Measurements from ENCODE around the gene TSPOAP1. TPM values are rescaled to one million over a fixed set of nuclear protein-coding genes. Genes with fewer than 3 reads are reported as not detected.

The TSPOAP1 gene
- total and polyA plus RNA-seq, 2 of the 13 experiments (the other 11 are each of a cell fraction or from before 2014, with no cell fraction given), result not detected

DNA sequence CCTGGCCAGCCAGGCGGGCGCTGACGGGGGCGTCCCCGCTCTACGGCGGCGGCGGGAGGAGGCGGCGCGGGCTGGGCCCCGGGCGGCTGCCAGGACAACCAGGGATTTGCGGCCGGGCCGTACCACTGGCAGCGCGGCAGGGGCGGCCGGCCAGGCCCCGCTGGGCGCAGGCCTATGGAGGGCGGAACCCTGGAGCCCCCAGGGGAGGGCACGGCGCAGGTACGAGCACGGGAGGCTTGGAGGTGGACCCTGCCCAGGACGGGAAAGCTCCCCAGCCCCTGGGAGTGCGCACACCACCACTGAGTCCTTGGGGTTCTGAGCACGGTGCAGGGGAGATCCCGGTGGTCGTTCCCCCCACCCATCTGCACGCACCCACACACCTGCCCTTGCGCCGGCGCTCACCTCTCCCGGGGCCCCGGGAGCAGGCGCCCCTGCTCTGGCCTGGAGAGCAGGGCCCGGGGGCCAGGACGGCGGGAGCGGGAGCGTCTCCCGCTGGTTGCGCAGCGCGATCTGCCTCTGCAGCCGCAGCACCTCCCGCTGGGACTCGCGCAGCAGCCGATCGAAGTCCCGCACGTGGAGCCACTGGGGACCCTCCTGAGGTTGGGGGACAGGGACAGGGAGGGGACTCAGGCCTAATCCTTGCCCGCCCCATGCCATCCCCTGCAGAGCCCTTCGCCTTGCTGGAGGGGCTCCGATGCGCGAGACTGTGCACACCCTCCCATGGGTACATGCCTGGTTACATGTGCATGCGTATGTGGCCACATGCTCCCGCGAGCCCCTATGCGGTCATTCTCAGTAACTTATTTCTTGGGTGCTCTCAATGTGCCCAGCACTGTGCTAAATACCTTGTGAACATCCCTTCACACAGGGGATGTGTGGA is 3.9 kb downstream of the TSPOAP1 start:
- no peaks in the 10 kb centered on the region for H4K20me1 ChIP-seq (ENCODE audit: insufficient read depth, low read length)
- H3K9me3 ChIP-seq (ENCODE audit: low read length), result no peaks in the 10 kb centered on the region
- BruUV-seq (replicated peaks), result no TSS peak
- no peaks in the 10 kb centered on the region for H3K79me2 ChIP-seq (ENCODE audit: insufficient read depth, low read length)
- intact Hi-C loops (cut with micrococcal nuclease; ENCODE audit: unreplicated experiment), result no loop called here
- in situ Hi-C loops (cut with HindIII; ENCODE audit: extremely low pct_ligation_motif_present, low pct_unique_long_range_greater_than_20kb), result no loop called here
- ChIA-PET POLR2A (interaction anchor here (1.1 to 1.6 kb wide), 2 partner anchors 13 to 93 kb away, joined by 3 to 4 read pairs; partner anchors contain the start of gene RNF43), CTCF (ENCODE audit: low intra/inter-chr PET ratio, low total read pairs) (interaction anchor here (0.6 kb wide), 1 partner anchor 116 kb away, joined by 3 read pairs; no protein-coding TSS in a partner anchor)
- H3K27ac ChIP-seq (ENCODE audit: extremely low read length, insufficient read depth, low read length), result no peak overlapping the region
- no peak overlapping the region for H2AFZ ChIP-seq (ENCODE audit: low read length)
- H3K27me3 ChIP-seq (ENCODE audit: control insufficient read depth in 1 of 2, insufficient read depth in 2 of 2, low read length in 2 of 2), result peaks cover 33 to 93% of the 10 kb centered on the region in 2 experiments
- TF ChIP-seq, protein P1, sequence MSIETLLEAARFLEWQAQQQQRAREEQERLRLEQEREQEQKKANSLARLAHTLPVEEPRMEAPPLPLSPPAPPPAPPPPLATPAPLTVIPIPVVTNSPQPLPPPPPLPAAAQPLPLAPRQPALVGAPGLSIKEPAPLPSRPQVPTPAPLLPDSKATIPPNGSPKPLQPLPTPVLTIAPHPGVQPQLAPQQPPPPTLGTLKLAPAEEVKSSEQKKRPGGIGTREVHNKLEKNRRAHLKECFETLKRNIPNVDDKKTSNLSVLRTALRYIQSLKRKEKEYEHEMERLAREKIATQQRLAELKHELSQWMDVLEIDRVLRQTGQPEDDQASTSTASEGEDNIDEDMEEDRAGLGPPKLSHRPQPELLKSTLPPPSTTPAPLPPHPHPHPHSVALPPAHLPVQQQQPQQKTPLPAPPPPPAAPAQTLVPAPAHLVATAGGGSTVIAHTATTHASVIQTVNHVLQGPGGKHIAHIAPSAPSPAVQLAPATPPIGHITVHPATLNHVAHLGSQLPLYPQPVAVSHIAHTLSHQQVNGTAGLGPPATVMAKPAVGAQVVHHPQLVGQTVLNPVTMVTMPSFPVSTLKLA (IDR thresholded peaks at IDR 0.05), result peak; percentile 38; the same call in 1 of the 2 replicates
- no peak for TF ChIP-seq SNAPC2 (CRISPR knock-in tag; IDR thresholded peaks at IDR 0.05)
- WGBS (ENCODE audit: low lambda C conversion rate), result 83% methylated on average over 38 of the region's 66 CpGs
- no peaks in the 10 kb centered on the region for H3K36me3 ChIP-seq (replicated peaks in 1 of 2; ENCODE audit: control insufficient read depth in 1 of 2, insufficient read depth in 2 of 2, low read length in 2 of 2)
- DNase-seq (ENCODE audit: low spot score) (no peak), ATAC-seq (no peak), FAIRE-seq (no peak)
- no peak overlapping the region for H3K4me2 ChIP-seq (ENCODE audit: low read depth, low read length)
- H3K9ac ChIP-seq (ENCODE audit: insufficient read depth, low read depth, low read length), result no peak overlapping the region
- H3K4me3 ChIP-seq (replicated peaks in 1 of 3; ENCODE audit: insufficient read depth in 1 of 3, low read depth in 2 of 3, low read length in 3 of 3), result no peak overlapping the region
- peaks cover 39% of the 10 kb centered on the region for H3K4me1 ChIP-seq (ENCODE audit: insufficient read depth, low read length)

DNA sequence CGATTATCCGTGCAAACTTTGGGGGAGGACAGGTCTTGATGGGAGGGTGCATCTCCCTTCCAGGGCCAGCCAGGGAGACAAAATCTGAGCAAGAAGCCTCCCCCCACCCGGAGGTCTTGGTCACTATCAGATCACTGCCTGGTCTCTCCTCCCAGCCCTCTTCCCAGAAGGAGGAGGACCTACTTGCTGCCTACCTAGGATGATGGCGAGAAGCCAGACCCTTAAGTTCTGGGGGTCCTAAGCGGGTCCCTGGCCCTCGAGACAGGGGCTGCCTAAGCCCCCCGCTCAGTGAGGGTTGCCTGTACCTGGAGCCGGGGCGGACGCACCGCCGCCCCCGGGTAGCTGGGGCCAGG is 4.6 kb downstream of the TSPOAP1 start:
- peaks cover 33 to 96% of the 10 kb centered on the region in 2 experiments for H3K27me3 ChIP-seq (ENCODE audit: control insufficient read depth in 1 of 2, insufficient read depth in 2 of 2, low read length in 2 of 2)
- ChIA-PET POLR2A (interaction anchor here (0.9 to 2.3 kb wide), 3 partner anchors 20 to 93 kb away, joined by 3 to 10 read pairs (median 5); partner anchors contain the start of genes RNF43 and SUPT4H1), CTCF (ENCODE audit: low intra/inter-chr PET ratio, low total read pairs) (no interaction called here)
- in situ Hi-C loops (cut with HindIII; ENCODE audit: extremely low pct_ligation_motif_present, low pct_unique_long_range_greater_than_20kb), result no loop called here
- WGBS (ENCODE audit: low lambda C conversion rate), result 40% methylated on average over 3 of the region's 13 CpGs
- H3K4me1 ChIP-seq (ENCODE audit: insufficient read depth, low read length), result peaks cover 35% of the 10 kb centered on the region
- DNase-seq (ENCODE audit: low spot score) (no peak), FAIRE-seq (no peak), ATAC-seq (no peak)
- H3K9ac ChIP-seq (ENCODE audit: insufficient read depth, low read depth, low read length), result no peak overlapping the region
- no peaks in the 10 kb centered on the region for H3K9me3 ChIP-seq (ENCODE audit: low read length)
- no peak overlapping the region for H2AFZ ChIP-seq (ENCODE audit: low read length)
- no peaks in the 10 kb centered on the region for H3K36me3 ChIP-seq (replicated peaks in 1 of 2; ENCODE audit: control insufficient read depth in 1 of 2, insufficient read depth in 2 of 2, low read length in 2 of 2)
- no peak overlapping the region for H3K27ac ChIP-seq (ENCODE audit: extremely low read length, insufficient read depth, low read length)
- H3K4me3 ChIP-seq (replicated peaks in 1 of 3; ENCODE audit: insufficient read depth in 1 of 3, low read depth in 2 of 3, low read length in 3 of 3), result no peak overlapping the region
- BruUV-seq (replicated peaks), result no TSS peak
- TF ChIP-seq HMGA1 (CRISPR knock-in tag; conservative IDR thresholded peaks at IDR 0.05), result no peak
- no peak for TF ChIP-seq ZNF567 (CRISPR knock-in tag; IDR thresholded peaks at IDR 0.05; ENCODE audit: borderline replicate concordance)
- TF ChIP-seq SPEN (CRISPR knock-in tag; IDR thresholded peaks at IDR 0.05; ENCODE audit: low read depth), result no peak
- no peak for TF ChIP-seq PCBP1 (IDR thresholded peaks at IDR 0.05; ENCODE audit: borderline replicate concordance, low read depth, low read length)
- no peak for TF ChIP-seq ZNF225 (CRISPR knock-in tag; IDR thresholded peaks at IDR 0.05)
- TF ChIP-seq SIN3A (IDR thresholded peaks at IDR 0.05; ENCODE audit: borderline replicate concordance, low read depth, low read length), result no peak
- no peak for TF ChIP-seq SRSF4 (IDR thresholded peaks at IDR 0.05; ENCODE audit: low read depth, low read length, poor library complexity, severe bottlenecking)
- no peak overlapping the region for H3K4me2 ChIP-seq (ENCODE audit: low read depth, low read length)
- intact Hi-C loops (cut with micrococcal nuclease; ENCODE audit: unreplicated experiment), result no loop called here
- no peaks in the 10 kb centered on the region for H4K20me1 ChIP-seq (ENCODE audit: insufficient read depth, low read length)
- no peaks in the 10 kb centered on the region for H3K79me2 ChIP-seq (ENCODE audit: insufficient read depth, low read length)

Data from HepG2 (cell line).